H1 (cell line): ENCODE measurements around the gene TGM1. TPM values are rescaled to one million over a fixed set of nuclear protein-coding genes. Genes with fewer than 3 reads are reported as not detected.

Experiments
- BACH1 ChIP-seq: IDR thresholded peaks from 2 replicates; pipeline ENCODE4 v1.6.1; 2012; ENCODE audit warnings: low read length, improper control_type of control experiment
- BCL11A ChIP-seq, 2 experiments: IDR thresholded peaks; one replicate each; pipeline ENCODE4 v1.6.1; 2011; ENCODE audit warnings: low read depth in 2 of 2, low read length in 2 of 2, mild to moderate bottlenecking in 2 of 2
- BRCA1 ChIP-seq: IDR thresholded peaks from 2 replicates; pipeline ENCODE4 v1.6.1; 2012; ENCODE audit warnings: low read depth, low read length, improper control_type of control experiment
- CBX5 ChIP-seq: fragments of 300-800, 300-1000 bp; sonication (generic); IDR thresholded peaks from 2 replicates; pipeline ENCODE4 v1.7.1; 2016; ENCODE audit warnings: antibody characterized with exemption, low read length, low read depth
- CBX8 ChIP-seq: fragments of 300-800, 300-1000 bp; sonication (generic); IDR thresholded peaks from 2 replicates; pipeline ENCODE4 v1.7.1; 2016; ENCODE audit warnings: low read depth, low read length, borderline replicate concordance
- CHD2 ChIP-seq: IDR thresholded peaks from 2 replicates; pipeline ENCODE4 v1.6.1; 2012; ENCODE audit warnings: low read length, improper control_type of control experiment
- CREB1 ChIP-seq: IDR thresholded peaks from 2 replicates; pipeline ENCODE4 v1.6.1; 2012; ENCODE audit warnings: inconsistent platforms
- EGR1 ChIP-seq: IDR thresholded peaks from 2 replicates; pipeline ENCODE4 v1.6.1; 2011; ENCODE audit warnings: low read depth, low read length, borderline replicate concordance
- EP300 ChIP-seq, 2 experiments: IDR thresholded peaks; 1 replicate in 1 of 2; 2 replicates in 1 of 2; pipeline ENCODE4 v1.6.1; 2011 to 2012; ENCODE audit warnings: low read depth in 2 of 2, low read length in 2 of 2, mild to moderate bottlenecking in 2 of 2, borderline replicate concordance in 1 of 2, inconsistent platforms in 1 of 2, moderate library complexity in 1 of 2
- EZH2 ChIP-seq: fragments of 200-600 bp; sonication (generic); IDR thresholded peaks from 2 replicates; pipeline ENCODE4 v1.7.1; 2012; ENCODE audit warnings: low read depth, mild to moderate bottlenecking, moderate library complexity, low read length, inconsistent platforms; ENCODE audit not compliant: severe bottlenecking
- GABPA ChIP-seq: IDR thresholded peaks from 2 replicates; pipeline ENCODE4 v1.6.1; 2011; ENCODE audit warnings: mild to moderate bottlenecking, low read length, moderate library complexity, borderline replicate concordance; ENCODE audit not compliant: insufficient read depth
- JUN ChIP-seq: IDR thresholded peaks from 2 replicates; pipeline ENCODE4 v1.6.1; 2011; ENCODE audit warnings: low read depth, mild to moderate bottlenecking, improper control_type of control experiment, low read length
- KDM4A ChIP-seq: IDR thresholded peaks from one replicate; pipeline ENCODE4 v1.7.1; 2012; ENCODE audit warnings: low read depth, mild to moderate bottlenecking, moderate library complexity, low read length, inconsistent platforms; ENCODE audit not compliant: severe bottlenecking
- PHF8 ChIP-seq: fragments of 200-600 bp; sonication (generic); conservative IDR thresholded peaks from 2 replicates; pipeline ENCODE4 v1.7.1; 2012; ENCODE audit warnings: low read depth, mild to moderate bottlenecking, inconsistent platforms, low read length, moderate library complexity
- POU5F1 ChIP-seq: IDR thresholded peaks from 2 replicates; pipeline ENCODE4 v1.6.1; 2011; ENCODE audit warnings: low read depth, mild to moderate bottlenecking, low read length, moderate library complexity
- RAD21 ChIP-seq, 2 experiments: IDR thresholded peaks in 1 of 2; conservative IDR thresholded peaks in 1 of 2; 2 replicates each; pipeline ENCODE4 v1.6.1; 2011; ENCODE audit warnings: low read depth in 2 of 2, low read length in 2 of 2, improper control_type of control experiment in 1 of 2, inconsistent platforms in 1 of 2, mild to moderate bottlenecking in 1 of 2, moderate library complexity in 1 of 2
- SP4 ChIP-seq: IDR thresholded peaks from 2 replicates; pipeline ENCODE4 v1.6.1; 2012; ENCODE audit warnings: low read length, inconsistent platforms
- TAF1 ChIP-seq: IDR thresholded peaks from 2 replicates; pipeline ENCODE4 v1.6.1; 2011; ENCODE audit warnings: mild to moderate bottlenecking, low read depth, low read length
- TCF12 ChIP-seq: IDR thresholded peaks from 2 replicates; pipeline ENCODE4 v1.6.1; 2011; ENCODE audit warnings: low read depth, mild to moderate bottlenecking, low read length
- TEAD4 ChIP-seq: IDR thresholded peaks from 2 replicates; pipeline ENCODE4 v1.6.1; 2012; ENCODE audit warnings: low read depth, low read length, inconsistent platforms, mixed read lengths
- ZNF274 ChIP-seq: IDR thresholded peaks from 2 replicates; pipeline ENCODE4 v1.7.0; 2012; ENCODE audit warnings: low read length, borderline replicate concordance; ENCODE audit errors: extremely low read depth
- polyA plus RNA-seq, 7 experiments: library from polyadenylated mRNA; depleted of rRNA in 3 of 7; stranded (reverse) in 5 of 7; unstranded in 2 of 7; fragments of >200 nt in 5 of 7; fragments of 200-250 nt in 2 of 7; gene quantifications; 1 replicate in 5 of 7; 2 replicates in 1 of 7; 4 replicates in 1 of 7; pipeline versions ENCODE4 v1.2.1 to v1.2.3, GENCODE V29; 2011 to 2013; ENCODE audit warnings: missing spikeins in 2 of 7, mixed read lengths in 2 of 7
- total RNA-seq: library from RNA; stranded (reverse); fragmentation: NEBNext Ultra II Directional; extraction: Animal tissue kit (Norgen Biotek cat#: 25700); gene quantifications from 2 replicates; pipeline ENCODE4 v1.2.1, GENCODE V29; 2021
- TF ChIP-seq, protein P1 (sequence below): IDR thresholded peaks from 2 replicates; pipeline ENCODE4 v1.6.1; 2012; ENCODE audit warnings: inconsistent platforms
- TF ChIP-seq, protein P2 (sequence below): IDR thresholded peaks from 2 replicates; pipeline ENCODE4 v1.6.1; 2012; ENCODE audit warnings: inconsistent platforms

TGM1 gene
- total and polyA plus RNA-seq, 2 of the 8 experiments (the other 6 are each of a cell fraction or from before 2014, with no cell fraction given): 1.8 to 2.2 TPM

DNA sequence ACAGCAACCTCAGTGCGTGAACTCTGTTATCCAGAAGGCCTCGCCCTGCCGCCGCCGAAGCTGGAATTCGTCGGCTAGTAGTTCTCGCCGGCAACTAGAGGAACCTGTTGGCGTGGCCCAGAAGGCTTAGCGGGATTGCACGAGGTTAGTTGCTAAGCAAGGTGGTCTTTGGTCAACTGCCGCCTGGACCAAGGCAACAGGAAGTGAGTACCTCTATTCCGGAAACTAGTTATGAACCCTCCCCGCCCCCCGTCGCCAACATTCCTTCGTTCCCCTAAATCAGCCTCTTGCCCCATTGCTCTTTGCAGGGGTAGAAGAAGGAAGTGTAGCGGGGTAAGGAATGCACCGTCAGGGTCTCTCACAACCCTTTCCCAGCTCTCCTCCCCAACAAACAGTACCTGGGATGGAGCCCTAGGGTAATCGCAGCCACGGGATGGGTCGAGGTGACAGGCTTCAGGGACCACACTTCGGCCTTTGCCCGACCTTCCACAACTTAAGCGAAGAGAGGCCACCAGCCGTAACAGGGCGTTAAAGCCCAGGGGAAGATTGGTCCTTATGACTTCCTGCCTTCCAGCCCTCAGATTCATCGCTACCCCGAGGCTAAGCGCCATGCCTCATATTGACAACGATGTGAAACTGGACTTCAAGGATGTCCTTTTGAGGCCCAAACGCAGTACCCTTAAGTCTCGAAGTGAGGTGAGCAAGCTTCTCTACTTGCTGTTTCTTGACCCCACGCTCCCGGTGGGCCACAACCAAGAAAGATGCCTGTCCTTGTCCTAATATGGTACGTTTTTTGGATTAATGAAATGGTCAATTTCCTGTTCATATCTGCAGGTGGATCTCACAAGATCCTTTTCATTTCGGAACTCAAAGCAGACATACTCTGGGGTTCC is 30.1 kb downstream of the TGM1 start, which contains the start of gene GMPR2 (continued):
- TF ChIP-seq BACH1: no peak
- 0 out of 3 replicates have a peak, but pooled peaks of 1 of the 2 experiments have one; percentile 14 for TF ChIP-seq EP300 (IDR thresholded peaks at IDR 0.05; ENCODE audit: borderline replicate concordance in 1 of 2, low read depth in 2 of 2, low read length in 2 of 2)
- TF ChIP-seq, protein P1, sequence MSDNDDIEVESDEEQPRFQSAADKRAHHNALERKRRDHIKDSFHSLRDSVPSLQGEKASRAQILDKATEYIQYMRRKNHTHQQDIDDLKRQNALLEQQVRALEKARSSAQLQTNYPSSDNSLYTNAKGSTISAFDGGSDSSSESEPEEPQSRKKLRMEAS: peak; percentile 81
- TF ChIP-seq TEAD4: 0 out of 2 replicates have a peak, but pooled peaks have one; percentile 40
- TF ChIP-seq JUN: no peak
- no peak for TF ChIP-seq CHD2
- TF ChIP-seq CBX8: no peak
- TF ChIP-seq GABPA: peak; percentile 59; the same call in 1 of the 2 replicates
- TF ChIP-seq SP4: peak; percentile 9; the same call in 1 of the 2 replicates
- TF ChIP-seq ZNF274: no peak
- no peak for TF ChIP-seq EGR1
- peak; percentile 60; the same call in 1 of the 2 replicates for TF ChIP-seq TAF1
- TF ChIP-seq, protein P2, sequence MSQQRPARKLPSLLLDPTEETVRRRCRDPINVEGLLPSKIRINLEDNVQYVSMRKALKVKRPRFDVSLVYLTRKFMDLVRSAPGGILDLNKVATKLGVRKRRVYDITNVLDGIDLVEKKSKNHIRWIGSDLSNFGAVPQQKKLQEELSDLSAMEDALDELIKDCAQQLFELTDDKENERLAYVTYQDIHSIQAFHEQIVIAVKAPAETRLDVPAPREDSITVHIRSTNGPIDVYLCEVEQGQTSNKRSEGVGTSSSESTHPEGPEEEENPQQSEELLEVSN: peak; percentile 68
- no peak for TF ChIP-seq BCL11A (IDR thresholded peaks at IDR 0.05; ENCODE audit: low read depth in 2 of 2, low read length in 2 of 2)
- no peak for TF ChIP-seq CBX5
- 0 out of 2 replicates have a peak, but pooled peaks have one; percentile 2 for TF ChIP-seq CREB1
- TF ChIP-seq EZH2: no peak
- TF ChIP-seq BRCA1: no peak
- TF ChIP-seq PHF8: peak; percentile 63; the same call in 1 of the 2 replicates
- TF ChIP-seq POU5F1: no peak
- TF ChIP-seq RAD21 (IDR thresholded peaks at IDR 0.05 in 1 of 2, conservative IDR thresholded peaks at IDR 0.05 in 1 of 2; ENCODE audit: low read depth in 2 of 2, low read length in 2 of 2): no peak
- no peak for TF ChIP-seq TCF12
- TF ChIP-seq KDM4A: peak; percentile 91
